NCI-H1436 (cell line): ENCODE results near the gene THADA.
"Not testable (repeated sequence)": the region's sequence is repeated elsewhere in the genome, so short reads cannot be mapped to it uniquely, and the experiment has no call there.

Experiments
- DNase-seq: peaks from one replicate; lab custom pipeline; 2025; lab: John Stamatoyannopoulos, UW

The THADA gene

GRCh38 chr2:43209204-43209717 lies 386.6 kb downstream of the THADA start:
- no peak for DNase-seq

- DNase-seq, result no peak
These were observed 388.1 kb downstream of the THADA start for GRCh38 chr2:43207553-43208300.

GRCh38 chr2:43206602-43207001 lies 389.2 kb downstream of the THADA start:
- no peak for DNase-seq

GRCh38 chr2:43203373-43203772 lies 392.5 kb downstream of the THADA start:
- no peak for DNase-seq

DNA sequence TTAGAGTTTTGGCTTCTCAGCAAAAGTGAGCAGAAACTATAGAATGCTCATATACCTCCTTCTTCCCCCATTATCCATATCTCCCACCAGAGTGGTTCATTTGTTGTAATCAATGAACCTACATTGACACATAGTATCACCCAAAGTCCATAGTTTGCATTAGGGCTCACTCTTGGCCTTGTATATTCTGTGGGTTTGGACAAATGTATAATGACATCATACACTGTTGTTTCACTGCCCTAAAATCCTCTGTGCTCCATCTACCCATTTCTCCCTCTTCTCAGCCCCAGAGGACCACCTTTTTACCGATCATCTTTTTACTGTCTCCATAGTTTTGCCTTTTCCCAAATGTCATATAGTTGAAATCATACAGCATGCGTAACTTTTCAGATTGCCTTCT lies 393.5 kb downstream of the THADA start:
- no peak for DNase-seq

GRCh38 chr2:43201497-43201896 lies 394.3 kb downstream of the THADA start:
- no peak for DNase-seq

GRCh38 chr2:43201016-43201415 lies 394.8 kb downstream of the THADA start:
- no peak for DNase-seq

- DNase-seq, result no peak
These were observed 396.0 kb downstream of the THADA start for GRCh38 chr2:43199492-43200488.

- no peak for DNase-seq
These were observed 397.6 kb downstream of the THADA start for GRCh38 chr2:43198263-43198662.

DNA sequence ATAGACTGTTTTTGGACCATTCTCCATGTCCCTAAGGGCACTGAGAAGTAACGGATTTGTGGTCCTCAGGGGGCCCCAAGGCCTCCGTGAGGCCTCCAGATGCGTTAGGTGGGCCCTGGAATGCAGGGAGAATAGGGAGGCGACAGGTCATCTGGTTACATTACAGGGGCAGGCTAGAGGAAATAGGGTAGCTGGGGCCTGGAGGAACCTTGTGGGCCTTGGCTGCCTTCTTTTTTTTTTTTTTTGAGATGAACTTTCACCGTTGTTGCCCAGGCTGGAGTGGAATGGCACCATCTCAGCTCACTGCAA lies 398.3 kb downstream of the THADA start:
- no peak for DNase-seq

DNA sequence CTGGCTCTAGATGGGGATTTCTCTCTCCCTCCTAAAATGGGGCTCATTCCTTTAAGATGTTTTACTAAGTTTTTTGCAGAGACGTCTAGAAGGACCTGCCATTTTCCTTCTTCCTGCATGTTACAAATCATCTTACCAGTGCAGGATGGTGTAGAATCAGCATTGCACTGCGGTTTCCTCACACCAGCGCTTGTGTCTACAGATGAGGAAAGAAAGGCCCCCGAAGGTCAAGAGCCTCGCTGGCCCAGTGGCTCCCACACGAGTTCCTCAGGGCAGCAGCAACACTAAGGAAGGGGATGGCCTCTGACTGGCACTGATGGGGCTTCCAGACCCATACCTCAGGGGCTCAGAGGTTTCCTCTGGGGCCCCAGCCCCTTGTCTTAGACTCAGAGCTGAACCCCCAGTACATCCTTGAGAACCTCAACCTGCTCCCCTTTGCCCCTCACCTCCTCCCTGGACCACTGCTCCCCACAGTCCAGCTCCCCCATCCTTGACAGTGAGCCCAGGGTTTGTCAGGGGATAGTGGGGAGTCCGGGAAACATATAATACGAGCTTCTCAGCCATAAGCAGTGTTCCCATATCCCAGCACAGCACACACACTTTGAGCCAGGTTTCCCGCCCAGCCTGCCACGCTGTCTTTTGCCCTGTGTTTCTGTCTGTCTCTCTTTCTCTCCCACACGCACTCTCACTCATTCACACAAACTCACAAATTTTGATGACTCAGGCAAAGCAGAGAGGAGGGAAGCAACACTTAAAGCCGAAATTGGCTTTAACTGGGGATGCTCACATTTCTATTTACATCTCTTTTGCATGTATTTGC lies 398.9 kb downstream of the THADA start:
- DNase-seq, result no peak

DNA sequence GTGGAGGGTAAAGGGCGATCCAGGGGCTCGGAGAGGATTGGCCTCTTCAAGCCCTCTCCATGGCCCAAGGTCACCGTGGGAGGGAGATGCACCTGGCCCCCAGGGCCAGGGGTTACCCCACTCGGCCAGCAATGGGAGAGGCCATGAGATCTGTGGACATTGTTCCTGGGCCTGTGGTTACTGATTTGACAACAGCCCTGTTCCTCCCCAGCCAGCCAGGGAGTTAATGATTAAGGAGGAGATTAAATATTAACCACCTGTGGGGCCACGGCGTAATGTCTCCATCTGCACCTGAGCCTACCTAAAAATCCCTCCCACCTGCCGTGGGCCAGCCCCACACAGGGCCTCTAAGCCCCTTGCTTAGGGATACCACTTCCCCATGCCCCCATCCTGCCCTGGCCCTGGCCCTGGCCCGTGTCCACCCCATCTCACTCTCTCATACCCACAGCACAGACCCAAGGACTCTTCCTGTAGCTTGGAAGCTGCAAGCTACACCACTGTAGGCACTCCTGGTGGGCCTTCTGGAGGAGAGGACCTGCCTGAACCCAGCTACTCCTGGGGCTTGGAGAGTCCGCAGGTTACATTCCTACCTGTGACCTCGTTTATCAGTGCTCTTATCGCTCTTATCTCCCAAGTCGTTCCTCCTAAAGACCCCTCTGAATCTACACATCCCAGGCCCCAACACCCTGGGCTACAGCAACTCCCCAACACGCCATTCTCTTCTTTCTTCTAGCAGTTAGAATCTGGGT lies 401.5 kb downstream of the THADA start:
- DNase-seq, result no peak

DNA sequence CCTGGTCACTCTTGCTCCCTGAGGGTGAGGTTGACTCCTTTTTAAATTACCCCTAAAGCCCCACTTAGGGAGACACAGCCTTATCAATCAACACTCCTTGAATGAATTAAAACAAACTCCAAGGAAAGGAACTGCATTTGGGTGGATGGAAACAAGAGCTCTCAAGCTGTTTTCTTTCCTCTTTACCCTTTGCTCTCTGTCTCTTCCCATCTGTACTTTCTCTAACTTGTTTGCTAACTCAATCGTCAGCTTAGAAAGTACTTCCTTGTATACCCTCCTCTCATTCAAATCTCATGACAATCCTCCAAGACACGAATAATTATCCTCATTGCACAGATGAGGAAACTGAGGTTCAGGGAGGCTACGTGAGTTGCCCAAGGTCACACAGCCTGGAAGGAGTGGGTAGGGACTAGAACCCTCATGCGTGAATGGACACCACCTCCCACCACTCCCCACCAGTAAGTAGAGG lies 402.2 kb downstream of the THADA start:
- no peak for DNase-seq

GRCh38 chr2:43192744-43193651 lies 402.8 kb downstream of the THADA start:
- no peak for DNase-seq

GRCh38 chr2:43191947-43192516 lies 403.8 kb downstream of the THADA start:
- DNase-seq, result no peak

DNA sequence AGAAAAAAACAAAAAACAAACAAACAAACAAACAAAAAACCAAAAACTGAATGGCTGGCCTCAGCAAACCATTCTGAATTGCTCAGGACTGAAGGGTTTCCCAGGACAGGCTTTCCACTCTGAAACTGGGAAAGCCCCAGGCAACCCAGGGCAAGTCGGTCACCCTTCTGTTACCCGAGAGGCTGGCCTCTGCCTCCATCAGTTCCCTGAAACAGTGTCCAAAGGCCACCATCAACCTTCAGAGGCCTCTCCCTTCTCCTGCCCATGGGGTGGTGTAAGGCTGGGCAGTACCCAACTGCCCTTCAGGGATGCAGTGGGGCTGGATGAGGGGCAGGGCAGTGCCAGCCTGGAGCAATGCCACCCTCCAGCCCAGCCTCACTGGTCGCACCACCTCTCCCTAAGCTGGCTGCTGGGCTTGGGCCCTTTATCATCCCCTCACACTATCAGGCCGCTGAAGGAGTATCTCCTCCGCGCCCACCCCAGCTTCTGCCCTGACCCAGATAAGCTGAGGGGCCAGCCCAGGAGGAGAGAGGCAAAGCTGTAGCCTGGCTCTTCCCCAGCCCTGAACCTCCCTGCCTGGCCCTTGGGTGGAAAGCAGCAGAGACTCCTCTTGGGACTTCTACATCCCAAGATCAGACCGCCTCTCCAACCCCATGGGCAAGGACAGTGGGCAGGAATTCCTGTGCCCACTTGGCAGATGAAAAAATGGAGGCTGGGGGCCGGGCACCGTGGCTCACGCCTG lies 405.4 kb downstream of the THADA start:
- no peak for DNase-seq

GRCh38 chr2:43189861-43190260 lies 406.0 kb downstream of the THADA start:
- DNase-seq, result not testable (repeated sequence)

DNA sequence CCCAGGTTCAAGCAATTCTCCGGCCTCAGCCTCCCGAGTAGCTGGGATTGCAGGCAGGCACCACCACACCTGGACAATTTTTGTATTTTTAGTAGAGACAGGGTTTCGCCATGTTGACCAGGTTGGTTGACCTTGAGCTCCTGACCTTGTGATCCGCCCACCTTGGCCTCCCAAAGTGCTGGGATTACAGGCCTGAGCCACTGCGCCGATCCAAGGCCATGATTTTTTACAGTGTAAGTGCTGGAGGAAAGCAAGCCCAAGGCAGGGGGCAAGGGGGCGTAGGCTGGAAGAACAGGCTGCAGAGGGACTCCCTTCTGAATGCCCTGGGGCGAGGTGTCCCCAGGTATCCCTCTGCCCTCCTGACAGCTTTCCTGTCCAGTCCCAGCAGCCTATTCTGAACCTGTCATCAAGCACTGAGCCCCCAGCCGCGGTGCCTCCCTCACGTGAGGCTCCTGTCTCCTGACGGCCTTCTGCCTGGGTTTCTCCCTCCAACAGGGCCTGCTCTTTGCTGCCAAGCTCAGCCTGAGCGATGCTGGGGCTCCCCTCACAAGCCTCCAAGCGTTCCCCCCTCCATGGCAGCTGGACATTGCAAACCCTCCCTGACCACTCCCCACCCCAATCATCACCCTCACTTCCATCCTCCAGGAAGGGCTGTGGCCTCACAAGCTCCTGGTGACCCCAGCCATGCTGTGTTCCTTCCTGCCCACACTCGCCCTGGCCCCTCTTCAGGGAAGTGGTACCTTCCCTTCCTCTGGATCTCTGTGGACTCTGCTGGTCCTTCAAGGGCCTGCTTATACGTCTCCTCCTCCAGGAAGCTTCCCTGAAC lies 407.1 kb downstream of the THADA start:
- no peak for DNase-seq
